Measurements from ENCODE around the gene ALKBH2. TPM values are rescaled to one million over a fixed set of nuclear protein-coding genes. Genes with fewer than 3 reads are reported as not detected.
A peak's percentile ranks its signal among the peaks of the same experiment; 100 is the strongest.

ALKBH2 gene
- polyA plus RNA-seq, 1 experiment: 13.2 TPM

DNA sequence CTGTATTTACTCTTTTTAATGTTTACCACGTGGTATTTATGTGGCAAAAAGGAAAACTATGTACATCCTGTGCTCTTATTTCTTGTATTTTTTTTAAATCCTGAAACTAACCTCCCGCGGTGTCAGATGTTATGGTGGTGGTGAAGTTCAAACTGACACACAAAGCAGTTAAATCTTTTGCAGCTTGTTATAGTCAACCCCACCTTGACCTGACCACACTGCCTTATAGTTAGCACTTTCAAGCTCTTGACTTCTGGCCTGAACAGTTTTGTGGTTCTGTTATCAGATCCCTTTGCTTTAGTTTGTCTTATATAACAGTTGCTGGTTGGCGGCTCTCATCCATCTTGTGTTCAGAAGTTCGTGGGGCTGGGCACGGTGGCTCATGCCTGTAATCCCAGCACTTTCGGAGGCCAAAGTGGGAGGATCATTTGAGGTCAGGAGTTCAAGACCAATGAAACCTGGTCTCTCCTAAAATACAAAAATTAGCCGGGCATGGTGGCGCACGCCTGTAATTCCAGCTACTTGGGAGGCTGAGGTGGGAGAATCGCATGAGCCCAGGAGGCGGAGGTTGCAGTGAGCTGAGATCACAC is 6.3 kb upstream of the ALKBH2 start:
- Histone ChIP-seq H3K27ac (ENCODE audit: low read depth, low read length) (no peak overlapping the region), H3K4me3 (ENCODE audit: low read depth, low read length) (peak overlapping the region; percentile 78), H3K27me3 (ENCODE audit: control insufficient read depth, insufficient read depth, low read length) (no peaks in the 10 kb centered on the region), H3K9me3 (ENCODE audit: control insufficient read depth, insufficient read depth, low read length) (no peaks in the 10 kb centered on the region)
- CTCF ChIA-PET: interaction anchor here (1.2 to 3.9 kb wide), 4 partner anchors 8 to 294 kb away, joined by 5 to 57 read pairs (median 11); no protein-coding TSS in a partner anchor
- no peak for DNase-seq (ENCODE audit: low read depth, low spot score)
- TF ChIP-seq, protein P1, sequence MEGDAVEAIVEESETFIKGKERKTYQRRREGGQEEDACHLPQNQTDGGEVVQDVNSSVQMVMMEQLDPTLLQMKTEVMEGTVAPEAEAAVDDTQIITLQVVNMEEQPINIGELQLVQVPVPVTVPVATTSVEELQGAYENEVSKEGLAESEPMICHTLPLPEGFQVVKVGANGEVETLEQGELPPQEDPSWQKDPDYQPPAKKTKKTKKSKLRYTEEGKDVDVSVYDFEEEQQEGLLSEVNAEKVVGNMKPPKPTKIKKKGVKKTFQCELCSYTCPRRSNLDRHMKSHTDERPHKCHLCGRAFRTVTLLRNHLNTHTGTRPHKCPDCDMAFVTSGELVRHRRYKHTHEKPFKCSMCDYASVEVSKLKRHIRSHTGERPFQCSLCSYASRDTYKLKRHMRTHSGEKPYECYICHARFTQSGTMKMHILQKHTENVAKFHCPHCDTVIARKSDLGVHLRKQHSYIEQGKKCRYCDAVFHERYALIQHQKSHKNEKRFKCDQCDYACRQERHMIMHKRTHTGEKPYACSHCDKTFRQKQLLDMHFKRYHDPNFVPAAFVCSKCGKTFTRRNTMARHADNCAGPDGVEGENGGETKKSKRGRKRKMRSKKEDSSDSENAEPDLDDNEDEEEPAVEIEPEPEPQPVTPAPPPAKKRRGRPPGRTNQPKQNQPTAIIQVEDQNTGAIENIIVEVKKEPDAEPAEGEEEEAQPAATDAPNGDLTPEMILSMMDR (IDR thresholded peaks at IDR 0.05; ENCODE audit: low read depth, low read length): no peak
- POLR2A ChIA-PET: interaction anchor here (0.6 kb wide), 1 partner anchor 70 kb away, joined by 3 read pairs; no protein-coding TSS in a partner anchor

DNA sequence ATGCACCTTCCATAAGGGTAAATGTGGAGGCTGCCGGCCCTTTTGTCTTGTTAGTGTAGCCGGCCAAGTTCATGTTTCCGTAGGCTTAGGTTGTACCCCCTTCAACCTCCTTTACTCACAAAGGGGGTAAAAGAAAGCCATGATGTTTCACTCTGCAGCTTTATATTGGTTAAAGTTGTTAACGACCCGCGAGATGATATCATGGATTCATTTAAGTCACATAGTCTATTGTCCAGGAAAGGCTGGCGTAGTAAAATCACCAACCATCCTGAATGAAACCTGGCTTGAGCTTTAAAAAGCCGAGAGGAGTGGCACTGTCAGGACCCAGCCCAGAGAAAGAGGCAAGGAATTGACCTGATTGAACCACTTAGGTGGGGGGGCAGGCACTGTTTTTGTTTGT is 5.4 kb upstream of the ALKBH2 start:
- Histone ChIP-seq H3K27ac (ENCODE audit: low read depth, low read length) (peak overlapping the region; percentile 68), H3K27me3 (ENCODE audit: control insufficient read depth, insufficient read depth, low read length) (no peaks in the 10 kb centered on the region), H3K9me3 (ENCODE audit: control insufficient read depth, insufficient read depth, low read length) (no peaks in the 10 kb centered on the region), H3K4me3 (ENCODE audit: low read depth, low read length) (peak overlapping the region; percentile 78)
- DNase-seq (ENCODE audit: low read depth, low spot score): no peak
- TF ChIP-seq, protein P1 (IDR thresholded peaks at IDR 0.05; ENCODE audit: low read depth, low read length): no peak
- ChIA-PET CTCF (interaction anchor here (0.6 to 3.9 kb wide), 6 partner anchors 9 to 480 kb away, joined by 3 to 57 read pairs (median 6); no protein-coding TSS in a partner anchor), POLR2A (interaction anchor here (1.0 kb wide), 1 partner anchor 536 kb away, joined by 3 read pairs; the partner anchor contains the start of gene ISCU)

DNA sequence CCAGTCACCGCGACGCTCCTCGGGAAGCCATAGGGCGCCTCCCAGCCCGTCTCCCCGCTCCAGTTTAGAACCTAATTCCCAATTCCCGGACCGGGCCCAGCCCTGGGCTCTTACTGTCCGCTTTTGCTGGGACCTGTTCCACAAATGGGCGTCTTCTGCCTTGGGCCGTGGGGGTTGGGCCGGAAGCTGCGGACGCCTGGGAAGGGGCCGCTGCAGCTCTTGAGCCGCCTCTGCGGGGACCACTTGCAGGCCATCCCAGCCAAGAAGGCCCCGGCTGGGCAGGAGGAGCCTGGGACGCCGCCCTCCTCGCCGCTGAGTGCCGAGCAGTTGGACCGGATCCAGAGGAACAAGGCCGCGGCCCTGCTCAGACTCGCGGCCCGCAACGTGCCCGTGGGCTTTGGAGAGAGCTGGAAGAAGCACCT is 4.9 kb upstream of the ALKBH2 start:
- CTCF ChIA-PET: interaction anchor here (0.6 to 3.9 kb wide), 6 partner anchors 10 to 480 kb away, joined by 3 to 57 read pairs (median 6); no protein-coding TSS in a partner anchor
- DNase-seq (ENCODE audit: low read depth, low spot score): no peak
- Histone ChIP-seq H3K9me3 (ENCODE audit: control insufficient read depth, insufficient read depth, low read length) (no peaks in the 10 kb centered on the region), H3K27ac (ENCODE audit: low read depth, low read length) (peak overlapping the region; percentile 68), H3K4me3 (ENCODE audit: low read depth, low read length) (peak overlapping the region; percentile 78), H3K27me3 (ENCODE audit: control insufficient read depth, insufficient read depth, low read length) (no peaks in the 10 kb centered on the region)
- POLR2A ChIA-PET: interaction anchor here (1.0 kb wide), 1 partner anchor 536 kb away, joined by 3 read pairs; the partner anchor contains the start of gene ISCU
- TF ChIP-seq, protein P1 (IDR thresholded peaks at IDR 0.05; ENCODE audit: low read depth, low read length): no peak

DNA sequence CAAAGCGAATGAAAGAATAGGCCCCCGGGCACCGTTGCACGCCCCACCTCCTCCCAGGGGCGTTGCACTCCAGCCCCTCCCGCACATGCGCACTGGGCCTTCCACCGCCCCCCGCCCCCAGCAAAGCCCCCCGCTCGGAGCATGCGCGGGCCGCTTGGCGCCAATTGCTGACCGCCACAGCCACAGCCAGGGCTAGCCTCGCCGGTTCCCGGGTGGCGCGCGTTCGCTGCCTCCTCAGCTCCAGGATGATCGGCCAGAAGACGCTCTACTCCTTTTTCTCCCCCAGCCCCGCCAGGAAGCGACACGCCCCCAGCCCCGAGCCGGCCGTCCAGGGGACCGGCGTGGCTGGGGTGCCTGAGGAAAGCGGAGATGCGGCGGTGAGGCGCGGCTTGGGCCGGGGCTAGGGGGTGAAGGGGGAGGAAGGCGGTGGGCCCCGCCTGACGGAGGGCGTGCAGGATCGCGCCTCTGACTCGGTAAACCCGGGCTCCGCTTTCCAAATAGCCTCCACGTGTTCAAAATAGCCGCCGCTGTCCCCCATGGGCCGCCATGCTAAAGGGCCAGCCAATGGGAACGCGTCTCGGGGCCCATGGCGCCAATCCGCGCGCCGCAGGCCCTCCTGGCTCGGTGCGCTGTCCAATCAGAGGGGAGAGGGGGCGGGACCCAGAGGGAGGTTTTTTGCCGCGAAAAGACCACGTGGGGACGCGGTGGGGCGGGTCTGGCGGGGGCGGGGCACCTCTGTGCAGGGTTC is 4.3 kb upstream of the ALKBH2 start, which contains the start of gene UNG:
Gene UNG, plus strand, starts transcription at position 163 of the 748 bp plus-strand sequence. Its CDS starts 83 bp downstream, at position 246.
- TF ChIP-seq, protein P1 (IDR thresholded peaks at IDR 0.05; ENCODE audit: low read depth, low read length): no peak
- Histone ChIP-seq H3K9me3 (ENCODE audit: control insufficient read depth, insufficient read depth, low read length) (no peaks in the 10 kb centered on the region), H3K4me3 (ENCODE audit: low read depth, low read length) (peak within 1 kb of the TSS; percentile 78), H3K27ac (ENCODE audit: low read depth, low read length) (peak within 1 kb of the TSS; percentile 68), H3K27me3 (ENCODE audit: control insufficient read depth, insufficient read depth, low read length) (no peaks in the 10 kb centered on the region)
- DNase-seq (ENCODE audit: low read depth, low spot score): peak; percentile 84
- POLR2A ChIA-PET: interaction anchor here (0.7 to 1.0 kb wide), 2 partner anchors 292 to 535 kb away, joined by 3 read pairs; partner anchors contain the start of gene ISCU
- CTCF ChIA-PET: interaction anchor here (0.5 to 3.9 kb wide), 7 partner anchors 15 to 945 kb away, joined by 3 to 57 read pairs (median 5); no protein-coding TSS in a partner anchor

All from AG04450 (cell line).